Ishikawa (cell line): ENCODE measurements around the gene NDUFV2.

ENCODE experiments used
- CEBPB ChIP-seq: IDR thresholded peaks from 2 replicates; pipeline ENCODE4 v1.6.1; 2012
- CREB1 ChIP-seq: IDR thresholded peaks from 2 replicates; pipeline ENCODE4 v1.6.1; 2012; ENCODE audit warnings: low read depth
- EGR1 ChIP-seq: IDR thresholded peaks from 2 replicates; pipeline ENCODE4 v1.6.1; 2012
- EP300 ChIP-seq: IDR thresholded peaks from 2 replicates; pipeline ENCODE4 v1.6.1; 2012; ENCODE audit warnings: borderline replicate concordance
- FOXM1 ChIP-seq: IDR thresholded peaks from 2 replicates; pipeline ENCODE4 v1.6.1; 2012; ENCODE audit warnings: low read depth, borderline replicate concordance
- NFIC ChIP-seq: IDR thresholded peaks from 2 replicates; pipeline ENCODE4 v1.6.1; 2012
- RAD21 ChIP-seq: IDR thresholded peaks from 2 replicates; pipeline ENCODE4 v1.6.1; 2012; ENCODE audit warnings: low read depth
- TAF1 ChIP-seq: IDR thresholded peaks from 2 replicates; pipeline ENCODE4 v1.6.1; 2012; ENCODE audit warnings: low read depth, mild to moderate bottlenecking
- TCF12 ChIP-seq: IDR thresholded peaks from 2 replicates; pipeline ENCODE4 v1.6.1; 2012; ENCODE audit warnings: low read depth
- TEAD4 ChIP-seq: IDR thresholded peaks from 2 replicates; pipeline ENCODE4 v1.6.1; 2012
- YY1 ChIP-seq: IDR thresholded peaks from 2 replicates; pipeline ENCODE4 v1.6.1; 2012; ENCODE audit warnings: low read depth
- ZBTB7A ChIP-seq: IDR thresholded peaks from 2 replicates; pipeline ENCODE4 v1.6.1; 2012; ENCODE audit warnings: low read depth
- TF ChIP-seq, protein P1 (sequence below): IDR thresholded peaks from 2 replicates; pipeline ENCODE4 v1.6.1; 2012
- TF ChIP-seq, protein P2 (sequence below): IDR thresholded peaks from 2 replicates; pipeline ENCODE4 v1.6.1; 2012
- TF ChIP-seq, protein P3 (sequence below): IDR thresholded peaks from 2 replicates; pipeline ENCODE4 v1.6.1; 2012; ENCODE audit warnings: low read depth, mild to moderate bottlenecking

Gene NDUFV2

DNA sequence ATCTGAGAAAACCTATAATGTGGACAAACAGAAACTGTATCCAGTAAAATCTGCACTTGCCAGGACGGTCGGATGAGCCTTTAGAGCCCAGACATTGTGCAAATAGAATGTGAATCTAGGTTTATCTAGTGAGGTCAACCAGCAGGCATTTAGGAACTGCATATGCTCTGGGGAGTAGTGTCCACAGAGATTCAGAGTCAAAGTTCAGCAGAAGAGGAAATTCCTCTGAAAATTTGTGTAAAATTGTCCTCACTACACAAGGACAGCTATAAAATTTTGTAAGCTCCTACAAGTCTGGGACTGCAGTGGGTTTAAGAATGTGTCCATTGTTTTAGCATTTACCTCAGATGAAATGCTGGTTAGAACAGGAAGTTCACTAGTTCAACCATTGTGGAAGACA is 9.8 kb upstream of the NDUFV2 start:
- TF ChIP-seq CREB1 (no peak), TEAD4 (no peak), YY1 (no peak), FOXM1 (no peak), RAD21 (no peak), TCF12 (no peak), EGR1 (no peak), CEBPB (no peak)
- TF ChIP-seq, protein P1, sequence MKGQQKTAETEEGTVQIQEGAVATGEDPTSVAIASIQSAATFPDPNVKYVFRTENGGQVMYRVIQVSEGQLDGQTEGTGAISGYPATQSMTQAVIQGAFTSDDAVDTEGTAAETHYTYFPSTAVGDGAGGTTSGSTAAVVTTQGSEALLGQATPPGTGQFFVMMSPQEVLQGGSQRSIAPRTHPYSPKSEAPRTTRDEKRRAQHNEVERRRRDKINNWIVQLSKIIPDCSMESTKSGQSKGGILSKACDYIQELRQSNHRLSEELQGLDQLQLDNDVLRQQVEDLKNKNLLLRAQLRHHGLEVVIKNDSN: no peak
- TF ChIP-seq, protein P2, sequence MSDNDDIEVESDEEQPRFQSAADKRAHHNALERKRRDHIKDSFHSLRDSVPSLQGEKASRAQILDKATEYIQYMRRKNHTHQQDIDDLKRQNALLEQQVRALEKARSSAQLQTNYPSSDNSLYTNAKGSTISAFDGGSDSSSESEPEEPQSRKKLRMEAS: no peak
- TF ChIP-seq, protein P3, sequence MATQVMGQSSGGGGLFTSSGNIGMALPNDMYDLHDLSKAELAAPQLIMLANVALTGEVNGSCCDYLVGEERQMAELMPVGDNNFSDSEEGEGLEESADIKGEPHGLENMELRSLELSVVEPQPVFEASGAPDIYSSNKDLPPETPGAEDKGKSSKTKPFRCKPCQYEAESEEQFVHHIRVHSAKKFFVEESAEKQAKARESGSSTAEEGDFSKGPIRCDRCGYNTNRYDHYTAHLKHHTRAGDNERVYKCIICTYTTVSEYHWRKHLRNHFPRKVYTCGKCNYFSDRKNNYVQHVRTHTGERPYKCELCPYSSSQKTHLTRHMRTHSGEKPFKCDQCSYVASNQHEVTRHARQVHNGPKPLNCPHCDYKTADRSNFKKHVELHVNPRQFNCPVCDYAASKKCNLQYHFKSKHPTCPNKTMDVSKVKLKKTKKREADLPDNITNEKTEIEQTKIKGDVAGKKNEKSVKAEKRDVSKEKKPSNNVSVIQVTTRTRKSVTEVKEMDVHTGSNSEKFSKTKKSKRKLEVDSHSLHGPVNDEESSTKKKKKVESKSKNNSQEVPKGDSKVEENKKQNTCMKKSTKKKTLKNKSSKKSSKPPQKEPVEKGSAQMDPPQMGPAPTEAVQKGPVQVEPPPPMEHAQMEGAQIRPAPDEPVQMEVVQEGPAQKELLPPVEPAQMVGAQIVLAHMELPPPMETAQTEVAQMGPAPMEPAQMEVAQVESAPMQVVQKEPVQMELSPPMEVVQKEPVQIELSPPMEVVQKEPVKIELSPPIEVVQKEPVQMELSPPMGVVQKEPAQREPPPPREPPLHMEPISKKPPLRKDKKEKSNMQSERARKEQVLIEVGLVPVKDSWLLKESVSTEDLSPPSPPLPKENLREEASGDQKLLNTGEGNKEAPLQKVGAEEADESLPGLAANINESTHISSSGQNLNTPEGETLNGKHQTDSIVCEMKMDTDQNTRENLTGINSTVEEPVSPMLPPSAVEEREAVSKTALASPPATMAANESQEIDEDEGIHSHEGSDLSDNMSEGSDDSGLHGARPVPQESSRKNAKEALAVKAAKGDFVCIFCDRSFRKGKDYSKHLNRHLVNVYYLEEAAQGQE: no peak

DNA sequence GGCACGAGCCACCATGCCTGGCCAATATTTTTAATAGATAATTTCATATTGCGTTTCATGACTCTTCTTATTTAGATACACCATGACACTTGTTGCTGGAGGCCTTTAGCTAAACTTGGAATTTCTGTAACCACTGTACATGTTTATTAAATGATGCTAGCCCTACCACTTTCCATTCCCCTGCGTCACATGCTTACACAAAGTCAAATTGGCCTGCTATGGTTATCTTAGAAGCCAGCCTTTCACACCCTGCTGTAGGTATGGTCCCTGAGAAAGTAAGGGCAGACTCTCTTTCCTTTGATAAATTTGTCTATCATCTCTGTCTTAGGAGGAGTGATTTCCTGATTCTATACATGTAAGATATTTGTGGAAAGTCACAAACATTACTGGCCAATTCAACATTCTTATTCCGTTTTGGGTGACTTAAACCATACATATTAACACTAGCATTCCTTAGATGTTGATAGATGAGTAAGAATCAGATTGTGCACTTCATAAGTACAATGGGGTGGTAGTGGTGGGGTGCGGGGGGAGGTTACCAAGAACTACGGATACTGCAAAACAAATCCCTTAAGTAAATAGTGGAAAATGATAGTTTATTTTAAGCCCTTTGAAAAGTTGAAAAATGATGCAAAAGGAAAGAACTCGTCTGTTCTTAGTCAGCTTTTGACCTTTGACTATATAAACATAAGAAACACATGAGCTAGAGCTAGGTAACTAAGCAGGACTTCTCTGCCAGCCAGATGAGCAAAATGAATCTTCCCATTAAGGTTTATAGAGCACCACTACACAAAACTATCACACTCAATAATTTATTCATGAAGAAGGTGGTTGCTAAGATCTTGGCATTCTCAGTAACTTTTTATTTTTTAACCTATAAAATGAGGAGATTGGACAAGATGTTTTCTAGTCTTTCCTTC is 7.9 kb upstream of the NDUFV2 start:
- TF ChIP-seq NFIC (no peak), TCF12 (no peak), CEBPB (no peak), TAF1 (no peak), ZBTB7A (no peak), CREB1 (no peak), FOXM1 (no peak), EGR1 (no peak), RAD21 (no peak), YY1 (no peak), TEAD4 (no peak), EP300 (no peak)
- TF ChIP-seq, protein P3: no peak
- TF ChIP-seq, protein P2: no peak
- TF ChIP-seq, protein P1: no peak

DNA sequence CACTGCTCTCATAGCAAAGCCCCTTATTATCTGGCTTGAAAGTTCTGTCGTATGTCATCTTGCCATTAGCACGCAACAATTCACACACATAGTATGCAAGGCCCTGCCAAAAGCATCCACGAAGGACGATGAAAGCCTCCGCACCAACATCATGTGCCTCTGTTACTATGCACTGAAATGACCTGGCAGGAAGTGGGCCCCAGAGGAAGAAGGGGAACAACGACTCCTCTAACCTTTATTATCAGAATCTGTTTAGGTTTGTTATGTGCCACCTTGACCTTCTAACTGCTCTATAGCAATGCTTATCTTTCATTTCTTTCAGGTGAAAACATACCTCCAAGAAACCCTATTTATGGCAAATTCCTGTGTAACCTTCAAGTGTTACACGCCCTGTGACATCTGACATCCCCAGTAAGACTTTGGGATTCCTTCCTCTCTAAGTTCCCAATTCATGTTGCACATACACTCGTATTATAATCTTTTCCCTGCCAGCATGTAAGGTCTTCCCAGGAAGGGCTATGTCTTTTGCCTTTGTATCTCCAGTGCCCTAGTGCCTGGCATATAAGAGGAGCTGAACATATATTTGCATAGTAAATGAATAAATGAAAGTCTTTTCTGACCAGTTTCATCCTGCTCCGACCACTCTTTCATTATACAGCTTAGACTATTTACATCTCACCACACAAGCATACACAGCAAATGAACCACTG is 7.0 kb upstream of the NDUFV2 start:
- TF ChIP-seq EGR1 (no peak), FOXM1 (no peak), RAD21 (no peak), YY1 (no peak), TEAD4 (no peak), TCF12 (no peak), TAF1 (no peak), CEBPB (no peak), CREB1 (no peak), NFIC (no peak), EP300 (no peak), ZBTB7A (no peak)
- TF ChIP-seq, protein P2: no peak
- TF ChIP-seq, protein P3: no peak
- TF ChIP-seq, protein P1: no peak

DNA sequence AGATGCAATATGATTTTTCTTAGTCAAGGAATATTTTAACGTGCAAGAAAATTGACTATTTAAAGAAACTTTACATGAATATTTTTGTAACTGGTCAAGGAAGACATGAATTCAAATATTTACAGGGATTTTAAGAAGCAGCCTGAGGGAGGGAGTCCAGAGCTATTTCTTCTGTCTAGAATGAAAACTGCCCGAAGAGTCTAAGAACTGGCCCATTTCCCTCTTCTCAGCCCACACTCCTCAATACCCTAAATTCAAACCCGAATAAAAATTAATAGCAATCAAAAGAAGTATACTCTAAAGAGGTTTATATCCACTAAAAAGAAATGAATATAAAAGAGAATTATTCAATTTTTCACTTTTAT is 6.5 kb upstream of the NDUFV2 start:
- TF ChIP-seq EP300 (no peak), CREB1 (no peak), EGR1 (no peak), RAD21 (no peak), TCF12 (no peak), TEAD4 (no peak)
- TF ChIP-seq, protein P1: no peak
- TF ChIP-seq, protein P3: no peak
- TF ChIP-seq, protein P2: no peak
